HepG2 (cell line): ENCODE data around the gene RABGAP1L. TPM values are rescaled to one million over a fixed set of nuclear protein-coding genes. Genes with fewer than 3 reads are reported as not detected.

Experiments
- ARNT ChIP-seq: fragments of 450-650 bp; IDR thresholded peaks from 2 replicates; pipeline ENCODE4 v1.6.1; 2017
- BCL6 ChIP-seq: IDR thresholded peaks from 2 replicates; pipeline ENCODE4 v1.6.1; 2016; ENCODE audit warnings: missing genetic modification reagents, missing compliant biosample characterization
- GFI1 ChIP-seq: sonication (generic); formaldehyde crosslinking; IDR thresholded peaks from 2 replicates; pipeline ENCODE4 v1.5.0; 2020; ENCODE audit warnings: missing genetic modification reagents, mild to moderate bottlenecking, borderline replicate concordance
- KDM2A ChIP-seq: sonication (generic); formaldehyde crosslinking; IDR thresholded peaks from 2 replicates; pipeline ENCODE4 v1.4.0; 2020; ENCODE audit warnings: low read depth, missing genetic modification reagents, borderline replicate concordance
- NCOA1 ChIP-seq: sonication (generic); formaldehyde crosslinking; IDR thresholded peaks from 2 replicates; pipeline ENCODE4 v1.9.0; 2021; ENCODE audit warnings: missing genetic modification reagents
- NFE2L1 ChIP-seq: sonication (generic); formaldehyde crosslinking; IDR thresholded peaks from 2 replicates; pipeline ENCODE4 v1.4.0; 2020; ENCODE audit warnings: missing genetic modification reagents, mild to moderate bottlenecking, borderline replicate concordance
- NFKB2 ChIP-seq: sonication (generic); formaldehyde crosslinking; IDR thresholded peaks from 2 replicates; pipeline ENCODE4 v1.4.0; 2020; ENCODE audit warnings: missing genetic modification reagents, borderline replicate concordance
- NONO ChIP-seq, 2 experiments: fragments of 450-650 bp in 1 of 2; sonication (generic) in 1 of 2; formaldehyde crosslinking in 1 of 2; IDR thresholded peaks in 1 of 2; conservative IDR thresholded peaks in 1 of 2; 2 replicates each; pipeline versions ENCODE4 v1.6.1 to v1.8.0; 2017 to 2022; ENCODE audit warnings: mild to moderate bottlenecking in 1 of 2, missing genetic modification reagents in 1 of 2, moderate library complexity in 1 of 2
- NRL ChIP-seq: sonication (generic); formaldehyde crosslinking; IDR thresholded peaks from 2 replicates; pipeline ENCODE4 v1.5.0; 2020; ENCODE audit warnings: missing genetic modification reagents, mild to moderate bottlenecking, moderate library complexity, borderline replicate concordance
- POLR2G ChIP-seq: fragments of 200-400 bp; formaldehyde crosslinking; IDR thresholded peaks from 2 replicates; pipeline ENCODE4 v1.6.1; 2018; ENCODE audit warnings: mild to moderate bottlenecking, low read depth, low read length, moderate library complexity
- REL ChIP-seq: sonication (generic); formaldehyde crosslinking; conservative IDR thresholded peaks from 2 replicates; pipeline ENCODE4 v1.8.0; 2022; ENCODE audit warnings: mild to moderate bottlenecking, missing genetic modification reagents, moderate library complexity
- RELA ChIP-seq: sonication (generic); formaldehyde crosslinking; IDR thresholded peaks from 2 replicates; pipeline ENCODE4 v1.4.0; 2020; ENCODE audit warnings: missing genetic modification reagents
- SAP130 ChIP-seq: IDR thresholded peaks from 2 replicates; pipeline ENCODE4 v1.6.1; 2016; ENCODE audit warnings: low read depth
- SP1 ChIP-seq, 2 experiments: fragments of 450-650 bp in 1 of 2; sonication (generic) in 1 of 2; formaldehyde crosslinking in 1 of 2; IDR thresholded peaks; 2 replicates each; pipeline versions ENCODE4 v1.4.0 to v1.6.1; 2016 to 2020; ENCODE audit warnings: missing genetic modification reagents in 1 of 2
- TBL1XR1 ChIP-seq: fragments of 150-350 bp; IDR thresholded peaks from 2 replicates; pipeline ENCODE4 v1.6.1; 2014; ENCODE audit warnings: borderline replicate concordance, low read length; ENCODE audit not compliant: partially characterized antibody
- TEAD3 ChIP-seq: optimal IDR thresholded peaks from 2 replicates; pipeline ENCODE3; 2016; ENCODE audit warnings: borderline replicate concordance
- XBP1 ChIP-seq: sonication (generic); formaldehyde crosslinking; IDR thresholded peaks from 2 replicates; pipeline ENCODE4 v1.5.0; 2020; ENCODE audit warnings: missing genetic modification reagents
- XRCC5 ChIP-seq: fragments of 200-400 bp; formaldehyde crosslinking; optimal IDR thresholded peaks from 2 replicates; pipeline ENCODE3; 2017; ENCODE audit warnings: mild to moderate bottlenecking, low read length
- ZFP1 ChIP-seq: IDR thresholded peaks from 2 replicates; pipeline ENCODE4 v1.6.1; 2016
- ZNF577 ChIP-seq: sonication (generic); formaldehyde crosslinking; IDR thresholded peaks from 2 replicates; pipeline ENCODE4 v1.4.0; 2020; ENCODE audit warnings: mild to moderate bottlenecking, low read depth, missing genetic modification reagents, borderline replicate concordance
- ZNF678 ChIP-seq: sonication (generic); formaldehyde crosslinking; IDR thresholded peaks from 2 replicates; pipeline ENCODE4 v1.4.0; 2020; ENCODE audit warnings: mild to moderate bottlenecking, missing genetic modification reagents
- polyA plus RNA-seq, 8 experiments: library from polyadenylated mRNA; depleted of rRNA in 3 of 8; stranded (reverse) in 7 of 8; unstranded in 1 of 8; fragments of >200 nt; fragmentation: Illumina TruSeq in 4 of 8; extraction: Trizol in 4 of 8; gene quantifications; 2 replicates each; pipeline versions ENCODE4 v1.2.1 to v1.2.3, GENCODE V29; 2011 to 2016; ENCODE audit warnings: low read depth in 4 of 8, missing spikeins in 1 of 8, mixed read lengths in 1 of 8; ENCODE audit not compliant: insufficient read depth in 1 of 8
- total RNA-seq, 5 experiments: library from RNA; depleted of rRNA; stranded (reverse); fragments of >200 nt; fragmentation: Illumina TruSeq; extraction: Trizol; gene quantifications; 2 replicates each; pipeline ENCODE4 v1.2.3, GENCODE V29; 2016; ENCODE audit warnings: low read depth in 1 of 5
- TF ChIP-seq, protein P1 (sequence below): IDR thresholded peaks from 2 replicates; pipeline ENCODE4 v1.6.1; 2018; ENCODE audit warnings: missing genetic modification reagents
- TF ChIP-seq, protein P2 (sequence below): sonication (generic); formaldehyde crosslinking; conservative IDR thresholded peaks from 2 replicates; pipeline ENCODE4 v1.4.0; 2020; ENCODE audit warnings: missing genetic modification reagents
- TF ChIP-seq, protein P3 (sequence below): sonication (generic); formaldehyde crosslinking; IDR thresholded peaks from 2 replicates; pipeline ENCODE4 v1.5.0; 2020; ENCODE audit warnings: missing genetic modification reagents
- TF ChIP-seq, protein P4 (sequence below): sonication (generic); formaldehyde crosslinking; IDR thresholded peaks from 2 replicates; pipeline ENCODE4 v1.9.0; 2021; ENCODE audit warnings: missing genetic modification reagents, borderline replicate concordance

RABGAP1L gene
- total and polyA plus RNA-seq, 2 of the 13 experiments (the other 11 are each of a cell fraction or from before 2014, with no cell fraction given): 7.9 to 22.6 TPM

DNA sequence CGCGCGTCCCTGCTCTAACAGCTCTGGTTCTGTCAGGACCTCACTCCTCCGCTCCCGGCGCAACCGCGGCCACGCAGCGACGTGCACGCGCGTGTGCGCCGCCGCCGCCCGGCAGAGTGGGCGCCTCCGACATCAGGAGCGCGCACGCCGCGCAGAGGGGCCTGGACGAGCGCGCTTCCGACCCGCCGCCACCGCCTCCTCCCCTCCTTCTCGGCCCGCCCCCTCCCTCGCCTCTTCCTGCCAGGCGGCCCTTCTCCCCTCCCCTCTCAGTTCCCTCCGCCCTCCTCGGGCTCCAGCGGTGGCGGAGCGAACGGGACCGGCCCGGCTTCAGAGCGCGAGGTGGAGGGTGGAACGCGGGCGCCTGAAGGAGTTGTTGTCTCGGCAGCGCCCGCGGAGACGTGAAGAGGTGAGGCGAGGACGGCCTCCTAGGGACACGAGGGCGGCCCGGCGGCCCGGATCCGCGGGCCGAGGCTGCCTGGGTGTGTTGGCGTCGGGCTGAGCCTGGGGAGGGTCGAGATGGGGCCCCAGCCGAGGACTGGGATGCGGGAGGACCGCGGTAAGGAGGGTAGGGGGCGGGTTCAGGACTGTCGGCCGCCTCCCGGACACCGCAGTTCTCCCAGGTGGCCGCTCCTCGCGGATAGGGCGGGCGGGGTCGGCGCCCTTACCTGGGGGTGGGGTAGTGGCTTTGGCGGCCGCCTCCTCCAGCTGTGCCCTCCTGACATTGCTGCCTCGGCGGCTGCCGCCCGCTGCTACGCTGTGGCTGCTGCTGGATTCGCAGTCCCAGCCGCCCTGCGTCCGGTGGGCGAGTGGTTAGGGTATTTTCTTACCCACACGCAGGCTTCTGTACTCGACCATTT, at the start of gene RABGAP1L (continued):
- TF ChIP-seq NONO (IDR thresholded peaks at IDR 0.05) (no peak), NONO (CRISPR knock-in tag; conservative IDR thresholded peaks at IDR 0.05) (no peak; the same call in 1 of the 2 replicates), TEAD3 (CRISPR knock-in tag) (peak; percentile 4), ZNF577 (CRISPR knock-in tag) (no peak), SP1 (IDR thresholded peaks at IDR 0.05) (no peak), SP1 (CRISPR knock-in tag; IDR thresholded peaks at IDR 0.05) (peak; percentile 29), SAP130 (peak; percentile 88), NFKB2 (CRISPR knock-in tag) (no peak), POLR2G (peak; percentile 82), NFE2L1 (no peak), XRCC5 (no peak), ZNF678 (CRISPR knock-in tag) (no peak), KDM2A (CRISPR knock-in tag) (peak; percentile 63; the same call in 1 of the 2 replicates), REL (CRISPR knock-in tag) (peak; percentile 52; the same call in 1 of the 2 replicates), TBL1XR1 (no peak), RELA (CRISPR knock-in tag) (no peak), ARNT (no peak), NCOA1 (CRISPR knock-in tag) (no peak), NRL (no peak), GFI1 (CRISPR knock-in tag) (peak; percentile 73; the same call in 1 of the 2 replicates), XBP1 (no peak), BCL6 (CRISPR knock-in tag) (0 out of 2 replicates have a peak, but pooled peaks have one; percentile 15), ZFP1 (CRISPR knock-in tag) (no peak)
- TF ChIP-seq, protein P1, sequence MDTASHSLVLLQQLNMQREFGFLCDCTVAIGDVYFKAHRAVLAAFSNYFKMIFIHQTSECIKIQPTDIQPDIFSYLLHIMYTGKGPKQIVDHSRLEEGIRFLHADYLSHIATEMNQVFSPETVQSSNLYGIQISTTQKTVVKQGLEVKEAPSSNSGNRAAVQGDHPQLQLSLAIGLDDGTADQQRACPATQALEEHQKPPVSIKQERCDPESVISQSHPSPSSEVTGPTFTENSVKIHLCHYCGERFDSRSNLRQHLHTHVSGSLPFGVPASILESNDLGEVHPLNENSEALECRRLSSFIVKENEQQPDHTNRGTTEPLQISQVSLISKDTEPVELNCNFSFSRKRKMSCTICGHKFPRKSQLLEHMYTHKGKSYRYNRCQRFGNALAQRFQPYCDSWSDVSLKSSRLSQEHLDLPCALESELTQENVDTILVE (CRISPR knock-in tag): peak; percentile 44; the same call in 1 of the 2 replicates
- TF ChIP-seq, protein P2, sequence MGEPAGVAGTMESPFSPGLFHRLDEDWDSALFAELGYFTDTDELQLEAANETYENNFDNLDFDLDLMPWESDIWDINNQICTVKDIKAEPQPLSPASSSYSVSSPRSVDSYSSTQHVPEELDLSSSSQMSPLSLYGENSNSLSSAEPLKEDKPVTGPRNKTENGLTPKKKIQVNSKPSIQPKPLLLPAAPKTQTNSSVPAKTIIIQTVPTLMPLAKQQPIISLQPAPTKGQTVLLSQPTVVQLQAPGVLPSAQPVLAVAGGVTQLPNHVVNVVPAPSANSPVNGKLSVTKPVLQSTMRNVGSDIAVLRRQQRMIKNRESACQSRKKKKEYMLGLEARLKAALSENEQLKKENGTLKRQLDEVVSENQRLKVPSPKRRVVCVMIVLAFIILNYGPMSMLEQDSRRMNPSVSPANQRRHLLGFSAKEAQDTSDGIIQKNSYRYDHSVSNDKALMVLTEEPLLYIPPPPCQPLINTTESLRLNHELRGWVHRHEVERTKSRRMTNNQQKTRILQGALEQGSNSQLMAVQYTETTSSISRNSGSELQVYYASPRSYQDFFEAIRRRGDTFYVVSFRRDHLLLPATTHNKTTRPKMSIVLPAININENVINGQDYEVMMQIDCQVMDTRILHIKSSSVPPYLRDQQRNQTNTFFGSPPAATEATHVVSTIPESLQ: no peak
- TF ChIP-seq, protein P3, sequence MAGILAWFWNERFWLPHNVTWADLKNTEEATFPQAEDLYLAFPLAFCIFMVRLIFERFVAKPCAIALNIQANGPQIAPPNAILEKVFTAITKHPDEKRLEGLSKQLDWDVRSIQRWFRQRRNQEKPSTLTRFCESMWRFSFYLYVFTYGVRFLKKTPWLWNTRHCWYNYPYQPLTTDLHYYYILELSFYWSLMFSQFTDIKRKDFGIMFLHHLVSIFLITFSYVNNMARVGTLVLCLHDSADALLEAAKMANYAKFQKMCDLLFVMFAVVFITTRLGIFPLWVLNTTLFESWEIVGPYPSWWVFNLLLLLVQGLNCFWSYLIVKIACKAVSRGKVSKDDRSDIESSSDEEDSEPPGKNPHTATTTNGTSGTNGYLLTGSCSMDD (CRISPR knock-in tag): no peak
- TF ChIP-seq, protein P4, sequence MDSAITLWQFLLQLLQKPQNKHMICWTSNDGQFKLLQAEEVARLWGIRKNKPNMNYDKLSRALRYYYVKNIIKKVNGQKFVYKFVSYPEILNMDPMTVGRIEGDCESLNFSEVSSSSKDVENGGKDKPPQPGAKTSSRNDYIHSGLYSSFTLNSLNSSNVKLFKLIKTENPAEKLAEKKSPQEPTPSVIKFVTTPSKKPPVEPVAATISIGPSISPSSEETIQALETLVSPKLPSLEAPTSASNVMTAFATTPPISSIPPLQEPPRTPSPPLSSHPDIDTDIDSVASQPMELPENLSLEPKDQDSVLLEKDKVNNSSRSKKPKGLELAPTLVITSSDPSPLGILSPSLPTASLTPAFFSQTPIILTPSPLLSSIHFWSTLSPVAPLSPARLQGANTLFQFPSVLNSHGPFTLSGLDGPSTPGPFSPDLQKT (CRISPR knock-in tag): no peak
